HAP-1 (cell line): ENCODE results near the gene PLIN4.

Source experiments
- DNase-seq, 2 experiments: peaks; one replicate each; pipeline ENCODE4 v3.0.0-alpha.2; 2016 to 2020; ENCODE audit warnings: low spot score in 2 of 2
- H3K27me3 ChIP-seq: fragments of 250-450 bp; sonication (Bioruptor Pico); 2 replicates; pipeline ENCODE4 v1.5.1; 2020; ENCODE audit warnings: low read depth, mild to moderate bottlenecking, moderate library complexity
- H3K36me3 ChIP-seq: fragments of 250-450 bp; sonication (Bioruptor Pico); replicated peaks from 2 replicates; pipeline ENCODE4 v1.5.1; 2020; ENCODE audit warnings: mild to moderate bottlenecking
- H3K4me1 ChIP-seq: fragments of 250-450 bp; sonication (Bioruptor Pico); 2 replicates; pipeline ENCODE4 v1.5.1; 2020; ENCODE audit warnings: mild to moderate bottlenecking
- H3K4me3 ChIP-seq: fragments of 250-450 bp; sonication (Bioruptor Pico); 2 replicates; pipeline ENCODE4 v1.5.1; 2020; ENCODE audit warnings: mild to moderate bottlenecking, moderate library complexity
- H3K9me3 ChIP-seq: fragments of 250-450 bp; sonication (Bioruptor Pico); 2 replicates; pipeline ENCODE4 v1.5.1; 2020; ENCODE audit warnings: mild to moderate bottlenecking, moderate library complexity
- in situ Hi-C: fragments of 300-500 bp; cut with MboI; formaldehyde crosslinking; loops from 3 replicates; pipeline ENCODE4 v1.14.3; 2020; ENCODE audit warnings: low sequenced_read_pairs, inconsistent platforms, mixed read lengths

The PLIN4 gene

DNA sequence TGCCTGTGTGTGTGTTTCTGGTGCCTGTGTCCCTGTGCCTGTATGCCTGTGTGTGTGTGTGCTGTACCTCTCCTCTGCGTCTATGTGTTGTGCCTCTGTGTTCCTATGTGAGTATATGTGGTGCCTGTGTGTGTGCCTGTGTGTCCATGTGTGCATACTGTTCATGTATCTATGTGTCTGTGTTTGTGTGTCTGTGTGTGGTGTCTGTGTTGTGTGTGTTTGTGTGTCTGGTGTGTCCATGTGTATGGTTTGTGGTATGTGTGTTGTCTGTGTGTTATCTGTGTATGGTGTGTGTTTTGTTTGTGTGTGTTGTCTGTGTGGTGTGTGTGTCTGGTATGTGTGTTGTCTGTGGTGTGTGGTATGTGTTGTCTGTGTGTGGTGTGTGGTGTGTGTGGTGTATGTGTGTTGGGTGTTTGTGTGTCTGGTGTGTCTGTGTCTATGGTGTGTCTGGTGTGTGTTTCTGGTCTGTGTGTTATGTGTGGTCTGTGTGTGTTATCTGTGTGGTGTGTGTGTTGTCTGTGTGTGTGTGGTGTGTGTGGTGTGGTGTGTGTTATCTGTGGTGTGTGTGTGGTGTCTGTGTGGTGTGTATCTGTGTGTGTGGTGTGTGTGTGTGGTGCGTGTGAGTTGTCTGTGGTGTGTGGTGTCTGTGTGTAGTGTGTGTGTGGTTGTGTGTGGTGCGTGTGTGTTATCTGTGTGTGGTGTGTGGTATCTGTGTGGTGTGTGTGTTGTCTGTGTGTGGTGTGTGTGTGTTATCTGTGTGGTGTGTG, 25.8 kb downstream of the PLIN4 start:
- Histone ChIP-seq H3K27me3 (no peaks in the 10 kb centered on the region), H3K9me3 (no peaks in the 10 kb centered on the region), H3K36me3 (peaks cover 50% of the 10 kb centered on the region), H3K4me3 (no peak overlapping the region), H3K4me1 (no peaks in the 10 kb centered on the region)
- DNase-seq: no peak
- in situ Hi-C loops: no loop called here

- Histone ChIP-seq H3K36me3 (peaks cover 47% of the 10 kb centered on the region), H3K9me3 (no peaks in the 10 kb centered on the region), H3K27me3 (no peaks in the 10 kb centered on the region), H3K4me1 (no peaks in the 10 kb centered on the region), H3K4me3 (no peak overlapping the region)
- in situ Hi-C loops: no loop called here
- DNase-seq: no peak
Measured at GRCh38 chr19:4491446-4491845, 26.8 kb downstream of the PLIN4 start.

- no peaks in the 10 kb centered on the region for H3K27me3 ChIP-seq
- no peak for DNase-seq
- no peaks in the 10 kb centered on the region for H3K4me1 ChIP-seq
- H3K36me3 ChIP-seq: peaks cover 41% of the 10 kb centered on the region
- no peak overlapping the region for H3K4me3 ChIP-seq
- H3K9me3 ChIP-seq: no peaks in the 10 kb centered on the region
- in situ Hi-C loops: no loop called here
Measured at GRCh38 chr19:4488496-4488895, 29.8 kb downstream of the PLIN4 start.

GRCh38 chr19:4487572-4487971, 30.7 kb downstream of the PLIN4 start:
- no peak overlapping the region for H3K4me3 ChIP-seq
- in situ Hi-C loops: no loop called here
- DNase-seq: no peak
- H3K9me3 ChIP-seq: no peaks in the 10 kb centered on the region
- peaks cover 38% of the 10 kb centered on the region for H3K36me3 ChIP-seq
- no peaks in the 10 kb centered on the region for H3K4me1 ChIP-seq
- H3K27me3 ChIP-seq: no peaks in the 10 kb centered on the region

DNA sequence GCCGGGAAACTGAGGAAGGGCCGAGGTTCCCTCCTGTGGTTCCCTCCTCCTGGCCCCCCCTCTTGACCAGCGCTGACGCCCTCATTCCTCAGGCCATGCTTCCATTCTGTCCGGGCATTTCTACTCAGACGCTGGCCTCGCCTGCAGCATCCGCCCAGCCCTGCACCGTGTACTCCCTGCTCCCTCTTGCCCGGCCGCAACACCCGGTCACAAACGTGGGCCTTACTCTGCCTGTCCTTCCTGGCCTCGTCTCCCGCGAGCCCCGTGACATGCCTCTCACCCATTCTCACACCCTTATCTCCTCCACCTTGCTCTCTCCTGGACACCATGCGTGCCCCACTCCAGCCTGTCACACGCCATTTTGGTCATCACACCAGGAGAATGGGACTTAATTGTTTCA, 34.9 kb downstream of the PLIN4 start:
- no peaks in the 10 kb centered on the region for H3K9me3 ChIP-seq

DNA sequence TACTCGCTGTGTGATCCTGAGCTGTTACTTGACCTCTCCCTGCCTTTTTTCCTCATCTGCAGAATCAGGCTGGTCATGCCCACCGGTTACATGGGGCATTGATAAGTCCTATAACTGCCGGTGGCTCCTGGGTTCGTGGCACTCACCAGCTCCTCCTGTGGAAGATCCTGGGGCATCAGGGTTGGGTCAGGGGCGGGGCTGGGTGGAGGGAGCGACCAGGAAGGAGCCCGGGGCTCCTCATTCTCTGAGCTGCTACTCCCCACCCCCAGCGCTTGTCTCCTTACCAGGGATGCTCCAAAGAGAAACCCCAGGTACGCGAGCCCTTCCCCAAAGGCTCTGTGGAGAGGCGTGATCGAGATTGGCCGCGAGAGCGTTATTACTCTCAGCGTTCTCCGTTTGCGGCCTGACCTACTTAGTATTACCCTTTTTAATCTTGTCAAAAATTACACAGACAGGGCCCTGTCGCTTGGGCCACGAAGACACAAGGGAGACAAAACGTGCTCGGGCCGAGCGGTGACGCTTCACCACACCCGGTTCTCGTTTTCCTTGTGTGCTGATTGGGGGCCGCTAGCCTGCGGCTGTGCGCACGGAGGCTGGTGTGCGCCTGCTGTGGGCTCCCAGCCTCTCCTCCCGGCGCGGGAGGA, 35.4 kb downstream of the PLIN4 start:
- no peak overlapping the region for H3K4me3 ChIP-seq
- H3K36me3 ChIP-seq: peaks cover 12% of the 10 kb centered on the region
- in situ Hi-C loops: no loop called here
- DNase-seq: no peak
- H3K9me3 ChIP-seq: no peaks in the 10 kb centered on the region
- H3K4me1 ChIP-seq: no peaks in the 10 kb centered on the region
- H3K27me3 ChIP-seq: no peaks in the 10 kb centered on the region

More for the DNA sequence above, 34.9 kb downstream of the PLIN4 start:
- in situ Hi-C loops: no loop called here
- H3K27me3 ChIP-seq: no peaks in the 10 kb centered on the region
- no peak overlapping the region for H3K4me3 ChIP-seq
- no peak for DNase-seq
- H3K4me1 ChIP-seq: no peaks in the 10 kb centered on the region
- peaks cover 14% of the 10 kb centered on the region for H3K36me3 ChIP-seq

DNA sequence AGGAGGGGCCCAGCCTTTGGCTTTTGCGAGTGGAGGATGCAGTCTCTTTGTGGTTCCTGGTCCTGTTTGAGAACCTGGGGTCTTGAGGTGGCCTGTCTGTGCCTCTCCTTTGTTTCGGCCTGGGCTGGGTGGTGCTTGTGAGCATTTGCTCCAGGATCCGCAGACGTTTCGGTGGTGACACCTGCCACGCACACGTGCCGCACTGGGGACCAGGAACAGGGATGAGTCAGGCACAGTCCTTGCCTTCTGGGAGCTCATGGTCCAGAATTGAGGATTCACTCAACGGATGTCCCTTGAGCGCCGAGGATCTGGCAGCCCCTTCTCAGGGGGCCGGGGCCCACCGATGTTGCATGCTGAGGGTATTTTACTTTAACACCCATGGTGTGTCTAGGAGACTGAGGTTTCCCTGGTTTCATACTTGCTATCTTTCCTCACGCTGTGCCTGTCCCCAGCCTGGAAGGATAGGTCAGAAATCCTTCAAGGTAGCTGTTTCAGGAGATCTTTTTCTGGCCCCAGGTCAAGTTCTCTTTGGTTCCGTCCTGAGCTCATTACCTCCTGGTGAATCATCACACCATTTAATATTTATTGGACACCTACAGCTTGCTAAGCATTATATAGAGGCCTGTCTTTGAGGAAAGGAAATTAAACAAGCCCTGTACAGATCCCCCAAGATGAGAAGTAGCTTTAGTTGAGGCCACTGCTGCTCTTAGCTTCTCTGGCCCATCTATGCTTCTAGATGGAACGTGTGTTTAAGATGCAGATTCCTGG, 41.1 kb downstream of the PLIN4 start:
- H3K4me1 ChIP-seq: no peaks in the 10 kb centered on the region; the same call in none of the 2 replicates
- in situ Hi-C loops: no loop called here
- H3K27me3 ChIP-seq: no peaks in the 10 kb centered on the region
- peaks cover 24% of the 10 kb centered on the region for H3K36me3 ChIP-seq
- no peak overlapping the region for H3K4me3 ChIP-seq
- no peak for DNase-seq
- H3K9me3 ChIP-seq: no peaks in the 10 kb centered on the region

DNA sequence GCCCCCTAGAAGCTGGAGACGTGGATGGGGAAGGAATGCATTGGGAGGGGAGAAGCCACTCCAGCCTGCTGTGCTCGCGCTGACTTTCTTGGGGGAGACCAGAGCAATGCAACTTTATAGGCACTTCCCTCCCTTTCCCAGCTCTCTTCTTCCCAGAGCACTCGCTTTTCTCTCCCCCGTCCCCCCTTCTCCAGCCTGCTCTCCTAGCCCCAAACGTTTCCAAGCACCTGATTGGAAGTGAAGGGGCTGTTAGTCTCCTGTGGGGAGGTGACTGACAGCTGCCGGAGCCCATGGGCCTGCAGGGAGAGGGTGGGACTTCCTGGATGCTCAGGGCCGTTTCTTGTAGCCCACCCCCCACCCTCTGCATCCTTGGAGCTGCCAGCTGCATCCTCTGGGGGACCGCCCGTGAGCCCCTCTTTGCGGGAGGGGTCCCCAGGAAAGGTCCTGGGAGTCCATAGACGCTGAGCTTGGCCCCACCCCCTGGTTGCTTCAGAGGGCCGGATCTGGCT, 43.7 kb downstream of the PLIN4 start:
- DNase-seq: peak; percentile 51 to 78
- Histone ChIP-seq H3K4me1 (no peaks in the 10 kb centered on the region; the same call in none of the 2 replicates), H3K36me3 (peaks cover 24% of the 10 kb centered on the region), H3K4me3 (peak overlapping the region; percentile 75), H3K9me3 (no peaks in the 10 kb centered on the region), H3K27me3 (no peaks in the 10 kb centered on the region)
- in situ Hi-C loops: no loop called here

DNA sequence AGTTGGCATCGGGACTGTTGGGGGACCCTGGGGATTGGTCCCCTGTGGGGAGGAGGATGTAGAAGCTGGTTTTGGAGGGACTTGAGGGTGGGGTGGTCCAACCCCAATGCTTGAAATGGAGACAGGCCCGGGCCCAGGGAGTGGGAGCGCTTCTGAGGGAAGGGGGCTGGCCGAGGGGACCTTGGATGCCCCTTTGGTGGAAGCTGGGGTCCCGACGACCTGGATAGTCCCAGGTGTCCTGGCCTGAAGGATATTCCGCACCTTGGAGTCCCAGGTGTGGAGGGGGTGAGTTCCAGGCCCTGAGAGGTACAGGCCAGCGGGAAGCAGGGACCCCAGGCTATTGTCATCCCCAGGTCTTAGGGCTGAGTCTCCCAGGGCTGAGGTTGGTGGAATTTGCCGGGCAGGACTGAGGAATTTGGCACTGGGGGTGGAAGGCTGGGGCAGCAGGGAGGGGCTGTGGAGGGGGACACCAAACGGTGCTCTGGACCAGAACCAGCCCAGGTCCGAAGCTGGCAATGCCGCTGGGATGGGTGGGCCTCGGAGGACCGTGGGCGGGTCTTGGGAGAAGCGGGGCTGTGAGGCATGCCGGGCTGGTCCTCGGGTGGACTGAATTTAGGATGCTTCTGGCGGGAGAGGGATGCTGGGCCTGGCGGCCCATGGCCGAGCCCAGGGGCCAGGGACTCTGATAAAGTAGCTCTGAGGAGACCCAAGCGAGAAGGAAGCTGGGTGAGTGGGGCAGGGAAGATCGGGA, 44.3 kb downstream of the PLIN4 start:
- in situ Hi-C loops: no loop called here

GRCh38 chr19:4473011-4473762, 45.1 kb downstream of the PLIN4 start:
- DNase-seq: no peak
- H3K4me1 ChIP-seq: no peaks in the 10 kb centered on the region; the same call in none of the 2 replicates
- in situ Hi-C loops: no loop called here
- H3K9me3 ChIP-seq: no peaks in the 10 kb centered on the region
- H3K36me3 ChIP-seq: peaks cover 18% of the 10 kb centered on the region
- H3K4me3 ChIP-seq: peak overlapping the region; percentile 75
- no peaks in the 10 kb centered on the region for H3K27me3 ChIP-seq

More for the DNA sequence above, 44.3 kb downstream of the PLIN4 start:
- no peaks in the 10 kb centered on the region for H3K27me3 ChIP-seq
- no peaks in the 10 kb centered on the region for H3K9me3 ChIP-seq
- peaks cover 21% of the 10 kb centered on the region for H3K36me3 ChIP-seq
- no peak for DNase-seq
- no peaks in the 10 kb centered on the region; the same call in none of the 2 replicates for H3K4me1 ChIP-seq
- peak overlapping the region; percentile 75 for H3K4me3 ChIP-seq

DNA sequence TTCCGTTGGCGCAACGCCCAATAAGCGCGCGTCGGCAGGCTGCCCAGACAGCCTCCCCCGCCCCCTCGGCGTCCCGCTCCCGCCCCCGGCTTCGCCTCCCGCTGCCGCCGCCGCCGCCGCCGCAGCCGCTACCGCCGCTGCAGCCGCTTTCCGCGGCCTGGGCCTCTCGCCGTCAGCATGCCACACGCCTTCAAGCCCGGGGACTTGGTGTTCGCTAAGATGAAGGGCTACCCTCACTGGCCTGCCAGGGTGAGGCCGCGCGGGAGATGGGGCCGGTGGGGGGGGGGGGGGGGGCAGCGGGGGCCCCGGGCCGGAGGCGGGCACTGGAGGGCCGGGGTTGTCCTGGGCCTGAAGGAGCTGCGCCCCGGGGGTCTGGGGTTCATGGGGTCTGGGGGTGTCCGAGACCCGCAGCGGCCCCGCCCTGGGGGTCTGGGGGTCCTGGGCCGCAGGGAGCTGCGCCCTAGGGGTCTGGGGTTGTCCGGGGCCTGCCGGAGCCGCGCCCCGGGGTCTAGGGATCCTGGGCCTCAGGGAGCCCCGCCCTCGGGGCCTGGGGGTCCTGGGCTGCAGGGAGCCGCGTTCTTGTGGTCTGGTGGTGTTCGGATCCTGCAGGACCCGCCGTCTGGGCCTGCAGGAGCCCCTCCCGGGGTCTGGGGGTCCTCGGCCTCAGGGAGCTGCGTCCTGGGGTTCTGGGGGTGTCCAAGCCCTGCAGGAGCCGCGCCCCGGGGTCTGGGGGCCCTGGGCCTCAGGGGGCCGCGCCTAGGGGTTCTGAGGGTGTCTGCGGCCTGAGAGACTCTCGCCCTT, 45.9 kb downstream of the PLIN4 start, which contains the start of gene HDGFL2:
HDGFL2 (plus strand) TSS at position 124 of the 801 bp plus-strand sequence; CDS start at position 178, 54 bp downstream.
- Histone ChIP-seq H3K9me3 (no peaks in the 10 kb centered on the region), H3K4me1 (no peaks in the 10 kb centered on the region; the same call in none of the 2 replicates), H3K36me3 (peaks cover 15% of the 10 kb centered on the region), H3K27me3 (no peaks in the 10 kb centered on the region), H3K4me3 (peak within 1 kb of the TSS; percentile 75)
- no peak for DNase-seq
- in situ Hi-C loops: no loop called here
